ENCODE measurements around the gene USP6NL.

Gene USP6NL

DNA sequence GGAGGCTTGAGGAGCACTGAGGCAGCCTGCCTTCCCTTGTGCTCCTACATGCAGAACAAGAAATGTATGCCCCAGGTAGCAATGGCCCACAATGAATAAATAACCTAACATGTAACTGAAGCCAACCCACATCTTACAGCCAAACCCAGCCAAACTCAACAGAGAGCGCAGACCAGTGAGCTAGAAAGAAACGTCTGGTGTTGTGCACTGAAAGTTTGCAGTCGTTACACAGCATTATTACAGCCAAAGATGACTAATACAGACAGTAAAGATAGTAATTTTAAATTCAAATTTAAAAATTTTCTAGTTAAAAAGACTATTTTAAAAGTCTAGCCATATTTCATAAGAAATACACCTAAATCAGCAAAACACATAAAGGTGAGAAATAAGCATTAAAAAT lies 11.2 kb downstream of the USP6NL start:
- Histone ChIP-seq H3K27me3 (ENCODE audit: insufficient read depth, poor library complexity, severe bottlenecking) (no peaks in the 10 kb centered on the region), H3K27ac (replicated peaks) (no peak overlapping the region), H3K4me3 (replicated peaks; ENCODE audit: insufficient read depth, low read length) (no peak overlapping the region)
- no peak for DNase-seq (ENCODE audit: low read depth in 1 of 2, low spot score in 1 of 2)
- TF ChIP-seq GABPA (IDR thresholded peaks at IDR 0.05; ENCODE audit: low read depth) (no peak), POLR2AphosphoS5 (IDR thresholded peaks at IDR 0.05; ENCODE audit: low read depth) (no peak), SPI1 (IDR thresholded peaks at IDR 0.05; ENCODE audit: borderline replicate concordance, low read depth) (no peak)
- TF ChIP-seq, protein P1, sequence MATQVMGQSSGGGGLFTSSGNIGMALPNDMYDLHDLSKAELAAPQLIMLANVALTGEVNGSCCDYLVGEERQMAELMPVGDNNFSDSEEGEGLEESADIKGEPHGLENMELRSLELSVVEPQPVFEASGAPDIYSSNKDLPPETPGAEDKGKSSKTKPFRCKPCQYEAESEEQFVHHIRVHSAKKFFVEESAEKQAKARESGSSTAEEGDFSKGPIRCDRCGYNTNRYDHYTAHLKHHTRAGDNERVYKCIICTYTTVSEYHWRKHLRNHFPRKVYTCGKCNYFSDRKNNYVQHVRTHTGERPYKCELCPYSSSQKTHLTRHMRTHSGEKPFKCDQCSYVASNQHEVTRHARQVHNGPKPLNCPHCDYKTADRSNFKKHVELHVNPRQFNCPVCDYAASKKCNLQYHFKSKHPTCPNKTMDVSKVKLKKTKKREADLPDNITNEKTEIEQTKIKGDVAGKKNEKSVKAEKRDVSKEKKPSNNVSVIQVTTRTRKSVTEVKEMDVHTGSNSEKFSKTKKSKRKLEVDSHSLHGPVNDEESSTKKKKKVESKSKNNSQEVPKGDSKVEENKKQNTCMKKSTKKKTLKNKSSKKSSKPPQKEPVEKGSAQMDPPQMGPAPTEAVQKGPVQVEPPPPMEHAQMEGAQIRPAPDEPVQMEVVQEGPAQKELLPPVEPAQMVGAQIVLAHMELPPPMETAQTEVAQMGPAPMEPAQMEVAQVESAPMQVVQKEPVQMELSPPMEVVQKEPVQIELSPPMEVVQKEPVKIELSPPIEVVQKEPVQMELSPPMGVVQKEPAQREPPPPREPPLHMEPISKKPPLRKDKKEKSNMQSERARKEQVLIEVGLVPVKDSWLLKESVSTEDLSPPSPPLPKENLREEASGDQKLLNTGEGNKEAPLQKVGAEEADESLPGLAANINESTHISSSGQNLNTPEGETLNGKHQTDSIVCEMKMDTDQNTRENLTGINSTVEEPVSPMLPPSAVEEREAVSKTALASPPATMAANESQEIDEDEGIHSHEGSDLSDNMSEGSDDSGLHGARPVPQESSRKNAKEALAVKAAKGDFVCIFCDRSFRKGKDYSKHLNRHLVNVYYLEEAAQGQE (IDR thresholded peaks at IDR 0.05; ENCODE audit: insufficient replicate concordance, low read depth) = no peak
- TF ChIP-seq, protein P2, sequence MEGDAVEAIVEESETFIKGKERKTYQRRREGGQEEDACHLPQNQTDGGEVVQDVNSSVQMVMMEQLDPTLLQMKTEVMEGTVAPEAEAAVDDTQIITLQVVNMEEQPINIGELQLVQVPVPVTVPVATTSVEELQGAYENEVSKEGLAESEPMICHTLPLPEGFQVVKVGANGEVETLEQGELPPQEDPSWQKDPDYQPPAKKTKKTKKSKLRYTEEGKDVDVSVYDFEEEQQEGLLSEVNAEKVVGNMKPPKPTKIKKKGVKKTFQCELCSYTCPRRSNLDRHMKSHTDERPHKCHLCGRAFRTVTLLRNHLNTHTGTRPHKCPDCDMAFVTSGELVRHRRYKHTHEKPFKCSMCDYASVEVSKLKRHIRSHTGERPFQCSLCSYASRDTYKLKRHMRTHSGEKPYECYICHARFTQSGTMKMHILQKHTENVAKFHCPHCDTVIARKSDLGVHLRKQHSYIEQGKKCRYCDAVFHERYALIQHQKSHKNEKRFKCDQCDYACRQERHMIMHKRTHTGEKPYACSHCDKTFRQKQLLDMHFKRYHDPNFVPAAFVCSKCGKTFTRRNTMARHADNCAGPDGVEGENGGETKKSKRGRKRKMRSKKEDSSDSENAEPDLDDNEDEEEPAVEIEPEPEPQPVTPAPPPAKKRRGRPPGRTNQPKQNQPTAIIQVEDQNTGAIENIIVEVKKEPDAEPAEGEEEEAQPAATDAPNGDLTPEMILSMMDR (IDR thresholded peaks at IDR 0.05; ENCODE audit: insufficient read depth, low read length) = no peak

DNA sequence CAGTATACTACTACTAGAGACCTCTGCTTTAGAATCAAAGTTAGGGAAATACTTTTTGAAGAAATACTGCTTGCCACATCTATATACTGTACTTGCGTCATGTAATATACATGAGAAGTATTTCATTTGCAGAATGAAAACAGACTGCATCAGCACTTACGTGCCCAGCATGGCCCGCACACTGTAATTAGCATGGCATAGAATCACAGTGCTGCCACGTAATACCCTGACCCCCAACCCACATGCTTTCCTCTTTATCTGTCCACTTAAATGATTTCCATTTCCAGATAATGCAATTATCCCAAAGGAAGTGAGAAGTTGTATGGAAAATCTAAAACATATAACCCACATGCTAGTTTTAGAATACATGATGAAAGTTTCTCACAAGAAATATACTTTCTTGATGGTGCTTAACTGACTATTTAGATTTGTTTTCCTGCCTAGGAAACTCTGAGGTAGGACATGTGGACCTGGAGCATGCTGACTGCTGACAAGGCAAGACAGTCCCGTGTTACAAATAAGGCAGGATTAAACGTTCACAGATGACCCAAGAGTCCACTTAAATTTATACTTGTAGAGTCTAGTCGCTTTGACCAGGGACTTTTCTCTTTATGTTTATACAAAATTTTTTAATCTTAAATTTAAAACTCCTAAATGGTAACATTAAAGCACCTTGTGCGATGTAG lies 12.6 kb downstream of the USP6NL start:
- DNase-seq (ENCODE audit: low read depth in 1 of 2, low spot score in 1 of 2) = no peak
- no peaks in the 10 kb centered on the region for H3K27me3 ChIP-seq (ENCODE audit: insufficient read depth, poor library complexity, severe bottlenecking)
- no peak overlapping the region for H3K4me3 ChIP-seq (replicated peaks; ENCODE audit: insufficient read depth, low read length)
- no peak overlapping the region for H3K27ac ChIP-seq (replicated peaks)
- TF ChIP-seq POLR2AphosphoS5 (IDR thresholded peaks at IDR 0.05; ENCODE audit: low read depth) (no peak), SPI1 (IDR thresholded peaks at IDR 0.05; ENCODE audit: borderline replicate concordance, low read depth) (no peak), GABPA (IDR thresholded peaks at IDR 0.05; ENCODE audit: low read depth) (no peak)
- TF ChIP-seq, protein P2 (IDR thresholded peaks at IDR 0.05; ENCODE audit: insufficient read depth, low read length) = no peak
- TF ChIP-seq, protein P1 (IDR thresholded peaks at IDR 0.05; ENCODE audit: insufficient replicate concordance, low read depth) = no peak

DNA sequence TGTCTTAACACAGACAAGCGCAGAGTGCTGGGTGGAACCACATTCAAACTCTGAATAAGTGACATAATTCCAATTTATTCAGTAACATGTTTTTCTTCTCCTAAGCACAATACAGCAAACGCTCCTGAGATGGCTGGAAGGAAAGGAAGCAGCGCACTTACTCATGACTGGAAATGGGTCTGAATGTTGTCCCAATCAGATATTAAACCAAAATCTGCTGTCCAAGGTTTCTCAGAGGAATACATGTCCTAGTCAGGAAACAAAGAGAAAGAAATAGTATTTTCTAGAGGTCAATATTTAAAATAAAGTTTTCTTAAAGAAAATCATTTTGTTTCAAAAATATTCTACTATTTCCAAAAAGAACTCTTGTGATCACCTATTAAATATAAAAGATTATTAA lies 14.0 kb downstream of the USP6NL start:
- TF ChIP-seq POLR2AphosphoS5 (IDR thresholded peaks at IDR 0.05; ENCODE audit: low read depth) = no peak
- TF ChIP-seq SPI1 (IDR thresholded peaks at IDR 0.05; ENCODE audit: borderline replicate concordance, low read depth) = no peak
- no peak for TF ChIP-seq GABPA (IDR thresholded peaks at IDR 0.05; ENCODE audit: low read depth)
- TF ChIP-seq, protein P2 (IDR thresholded peaks at IDR 0.05; ENCODE audit: insufficient read depth, low read length) = no peak
- TF ChIP-seq, protein P1 (IDR thresholded peaks at IDR 0.05; ENCODE audit: insufficient replicate concordance, low read depth) = no peak
- Histone ChIP-seq H3K27me3 (ENCODE audit: insufficient read depth, poor library complexity, severe bottlenecking) (no peaks in the 10 kb centered on the region), H3K4me3 (replicated peaks; ENCODE audit: insufficient read depth, low read length) (no peak overlapping the region), H3K27ac (replicated peaks) (no peak overlapping the region)
- no peak for DNase-seq (ENCODE audit: low read depth in 1 of 2, low spot score in 1 of 2)

Data from HL-60 (cell line).